GM18907 (cell line): Measurements from ENCODE around the gene PIH1D1.

Experiments
- ATAC-seq: cut with Tn5 transposase; IDR thresholded peaks from one replicate; pipeline ENCODE4 v1.9.1; 2021; ENCODE audit warnings: mild to moderate bottlenecking, moderate library complexity; ENCODE audit not compliant: unreplicated experiment

PIH1D1 gene

GRCh38 chr19:49451430-49452181 lies at the start of gene PIH1D1:
Gene PIH1D1, minus strand, starts transcription at chr19:49451814. Its CDS starts 240 bp downstream, at chr19:49451574.
- ATAC-seq = peak; percentile 59

- no peak for ATAC-seq
These were observed 47.5 kb upstream of the PIH1D1 start for GRCh38 chr19:49499030-49499670.

GRCh38 chr19:49498475-49498874 lies 46.9 kb upstream of the PIH1D1 start:
- ATAC-seq = no peak

GRCh38 chr19:49497789-49498103 lies 46.1 kb upstream of the PIH1D1 start:
- ATAC-seq = no peak

- no peak for ATAC-seq
These were observed 45.6 kb upstream of the PIH1D1 start for GRCh38 chr19:49497047-49497788.

GRCh38 chr19:49496574-49497008 lies 45.0 kb upstream of the PIH1D1 start:
- ATAC-seq = no peak

- ATAC-seq = no peak
These were observed 41.2 kb upstream of the PIH1D1 start for GRCh38 chr19:49492573-49493405.

GRCh38 chr19:49491804-49492572 lies 40.4 kb upstream of the PIH1D1 start:
- ATAC-seq = no peak

GRCh38 chr19:49491030-49491803 lies 39.6 kb upstream of the PIH1D1 start:
- no peak for ATAC-seq

- no peak for ATAC-seq
These were observed 38.8 kb upstream of the PIH1D1 start for GRCh38 chr19:49490287-49491029.

- ATAC-seq = no peak
These were observed 38.1 kb upstream of the PIH1D1 start for GRCh38 chr19:49489601-49490167.

- ATAC-seq = no peak
These were observed 37.4 kb upstream of the PIH1D1 start for GRCh38 chr19:49488863-49489537.

GRCh38 chr19:49488046-49488862 lies 36.6 kb upstream of the PIH1D1 start:
- ATAC-seq = no peak

GRCh38 chr19:49487277-49488045 lies 35.8 kb upstream of the PIH1D1 start, which contains the start of gene RPL13A:
Gene RPL13A, plus strand, starts transcription at chr19:49487608. Its CDS starts 22 bp downstream, at chr19:49487630.
- peak; percentile 87 for ATAC-seq

GRCh38 chr19:49486710-49487276 lies 35.2 kb upstream of the PIH1D1 start:
- no peak for ATAC-seq

- ATAC-seq = no peak
These were observed 34.6 kb upstream of the PIH1D1 start for GRCh38 chr19:49486232-49486631.
